Activated CD4-positive, CD25-positive, alpha-beta regulatory T cell treated with anti-CD3 and anti-CD28 coated beads, Interleukin-2, amount 50 U/mL, for 16 hours (primary cell): ENCODE results near the gene HOXA10.

ENCODE experiments used
- DNase-seq: peaks from one replicate; pipeline ENCODE4 v3.0.0-alpha.2; 2020; ENCODE audit warnings: low read depth, low spot score

HOXA10 gene

GRCh38 chr7:27191161-27191731 is 17.1 kb upstream of the HOXA10 start:
- no peak for DNase-seq

DNA sequence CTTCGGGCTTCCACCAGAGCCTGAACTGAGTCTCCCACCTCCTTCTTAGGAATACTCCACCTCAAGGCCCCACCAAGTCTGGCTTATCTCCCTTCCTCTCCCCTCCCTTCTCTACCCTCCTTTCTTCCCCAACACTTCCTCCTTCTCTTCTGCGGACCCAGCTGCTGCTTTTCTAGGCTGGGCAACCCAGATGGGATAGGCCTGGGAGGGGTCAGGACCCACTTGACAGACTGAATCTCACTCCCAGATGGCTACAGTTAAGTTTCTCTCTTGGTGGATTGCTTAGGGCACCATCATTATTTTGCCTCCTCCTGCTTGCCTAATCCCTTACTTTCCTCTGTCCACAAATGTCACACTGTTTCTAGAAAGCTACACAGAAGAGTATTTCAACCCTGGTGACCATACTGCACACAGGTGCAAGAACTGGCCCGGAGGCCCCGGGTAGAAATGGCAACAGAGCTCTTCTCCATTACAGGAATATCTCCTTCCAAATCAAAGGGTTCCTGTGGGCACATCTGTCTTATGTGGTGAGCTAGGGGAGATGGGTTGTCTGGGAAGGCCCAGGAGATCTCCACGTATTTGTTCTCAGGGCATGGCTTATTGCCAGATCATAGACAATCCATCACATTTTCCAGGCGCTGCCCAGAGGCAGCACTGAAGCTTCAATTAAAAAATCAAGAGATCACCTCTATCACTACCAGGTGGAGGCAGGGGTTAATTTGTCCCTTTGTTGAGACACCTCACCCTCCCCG is 16.1 kb upstream of the HOXA10 start:
- no peak for DNase-seq

GRCh38 chr7:27189295-27189996 is 15.3 kb upstream of the HOXA10 start:
- no peak for DNase-seq

- no peak for DNase-seq
These were observed 14.5 kb upstream of the HOXA10 start for GRCh38 chr7:27188386-27189294.

GRCh38 chr7:27187475-27188385 is 13.6 kb upstream of the HOXA10 start:
- no peak for DNase-seq

- no peak for DNase-seq
These were observed 12.8 kb upstream of the HOXA10 start for GRCh38 chr7:27186668-27187474.

DNA sequence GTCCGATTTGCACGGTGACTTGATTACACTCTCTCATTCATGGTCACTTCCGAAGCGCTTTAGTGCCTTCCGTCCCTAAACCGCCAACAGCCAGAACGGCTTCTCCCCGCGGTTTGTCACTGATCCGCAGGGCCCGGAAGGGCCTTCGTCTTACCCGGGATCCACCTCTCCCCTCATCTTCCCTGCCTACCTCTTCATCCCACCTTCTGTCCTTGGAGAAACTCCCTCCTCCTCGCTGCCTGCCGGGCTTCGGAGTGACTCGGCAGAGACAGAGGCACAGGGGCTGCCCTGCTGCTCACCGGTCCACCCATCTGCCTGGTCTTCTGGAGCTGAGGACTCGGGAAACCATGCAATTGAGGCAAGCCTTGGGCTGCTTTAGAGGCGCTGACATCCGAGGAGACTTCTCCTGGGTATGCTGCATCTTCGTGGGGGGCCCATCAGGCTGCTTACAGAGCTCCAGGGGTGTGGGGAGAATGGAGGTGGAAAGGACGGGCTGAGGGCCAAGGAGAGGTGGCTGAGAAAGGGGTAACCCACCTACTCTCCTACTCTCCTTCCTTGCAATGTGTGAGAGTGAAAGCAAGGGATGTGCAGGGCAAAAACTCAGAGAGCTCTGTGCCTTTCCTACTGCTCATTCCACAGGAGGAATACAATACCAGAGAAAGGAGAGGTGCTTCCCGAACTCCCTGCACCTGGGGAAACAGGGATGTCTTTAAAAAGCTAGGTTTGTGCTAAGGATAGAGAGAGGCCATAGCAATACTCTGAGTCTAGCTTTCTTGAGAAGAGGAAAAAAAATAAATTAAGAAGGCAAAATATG is 11.9 kb upstream of the HOXA10 start:
- DNase-seq, result no peak

GRCh38 chr7:27185013-27185853 is 11.1 kb upstream of the HOXA10 start, which contains the start of gene HOXA11:
TSS of gene HOXA11 (minus strand) at chr7:27185232. CDS start at chr7:27185144, 88 bp downstream.
- no peak for DNase-seq

- no peak for DNase-seq
These were observed 10.4 kb upstream of the HOXA10 start for GRCh38 chr7:27184337-27185012.

GRCh38 chr7:27183682-27184336 is 9.7 kb upstream of the HOXA10 start:
- DNase-seq, result no peak

DNA sequence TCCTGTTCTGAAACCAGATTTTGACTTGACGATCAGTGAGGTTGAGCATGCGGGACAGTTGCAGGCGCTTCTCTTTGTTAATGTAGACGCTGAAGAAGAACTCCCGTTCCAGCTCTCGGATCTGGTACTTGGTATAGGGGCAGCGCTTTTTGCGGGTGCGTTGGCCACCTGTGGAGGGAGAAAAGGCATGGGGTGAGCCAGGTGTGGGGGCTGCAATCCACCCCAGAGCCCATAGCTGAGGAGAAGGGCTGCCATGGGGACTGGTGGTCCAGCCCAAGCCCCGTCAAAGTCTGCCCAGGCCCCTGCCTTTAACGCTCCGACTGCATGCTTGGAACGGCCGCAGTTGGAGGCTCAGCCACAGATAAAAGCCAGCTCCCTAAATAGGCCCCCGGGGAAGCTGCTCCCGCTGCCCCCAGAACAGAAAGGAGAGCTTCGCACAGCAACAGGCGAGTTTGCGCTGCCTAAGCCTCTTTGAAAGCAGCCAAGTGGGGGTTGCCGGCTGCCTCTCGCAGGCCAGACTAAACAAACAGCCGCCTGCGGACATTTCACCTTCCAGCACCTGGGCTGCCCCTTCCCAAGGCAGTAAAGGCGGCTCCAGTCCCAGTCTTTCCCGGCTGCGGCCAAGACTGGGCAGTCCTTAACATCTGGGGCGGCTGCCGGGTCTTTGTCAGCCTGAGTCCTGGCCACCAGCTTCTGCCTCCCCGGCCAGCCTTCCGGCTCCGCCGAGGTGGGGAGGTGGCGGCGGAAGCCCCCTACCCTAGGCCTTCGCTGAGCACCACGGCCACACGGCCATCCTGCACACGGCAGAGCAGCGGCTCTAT is 9.0 kb upstream of the HOXA10 start:
- no peak for DNase-seq

- no peak for DNase-seq
These were observed 8.2 kb upstream of the HOXA10 start for GRCh38 chr7:27182285-27182841.

- DNase-seq, result no peak
These were observed 7.7 kb upstream of the HOXA10 start for GRCh38 chr7:27181795-27182275.

DNA sequence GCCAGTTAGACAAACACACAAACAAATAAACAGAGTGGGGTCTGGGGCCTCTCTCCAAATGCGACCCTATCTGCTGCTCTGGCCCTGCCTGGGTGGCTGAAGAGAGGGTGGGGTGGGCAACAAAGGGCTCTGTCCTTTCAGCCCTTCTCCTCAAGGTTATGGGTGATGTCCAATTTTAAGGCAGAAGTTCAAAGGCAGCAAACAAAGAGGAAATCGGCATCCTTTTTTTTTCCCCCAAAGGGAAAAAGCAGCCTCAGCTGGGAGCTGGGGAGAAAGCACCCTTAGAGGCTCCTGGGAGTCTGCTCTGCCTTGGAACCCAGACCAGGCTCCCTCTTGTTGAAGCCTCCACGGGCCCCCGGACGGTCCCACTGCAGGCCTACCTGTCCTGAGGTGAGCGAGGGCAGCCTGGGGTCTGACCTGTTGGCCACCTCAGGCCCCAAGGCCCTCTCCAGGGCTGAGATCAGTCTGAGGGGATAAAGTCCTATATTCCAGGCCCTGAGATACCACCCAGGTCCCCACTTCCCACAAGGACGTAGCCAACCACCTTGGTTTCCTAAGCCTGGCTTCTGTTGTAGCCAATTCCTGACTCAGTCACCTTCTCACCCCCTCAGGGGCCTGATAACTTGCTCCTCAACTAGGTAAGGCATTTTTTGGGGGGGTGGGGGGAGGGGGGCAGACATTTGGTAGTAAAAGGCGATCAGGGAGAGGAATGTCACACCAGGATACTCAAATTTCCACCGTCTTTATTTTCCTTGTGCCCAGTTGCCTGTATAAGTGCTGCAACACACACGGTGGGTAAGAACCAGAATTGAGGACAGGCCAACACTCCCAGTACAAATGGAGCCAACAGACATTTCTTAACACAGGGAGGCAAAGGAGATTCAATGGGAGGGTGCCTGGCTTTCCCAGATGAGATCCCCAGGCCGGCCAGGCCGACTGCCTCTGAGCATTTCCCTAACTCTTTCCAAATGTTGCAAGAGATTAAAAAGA is 6.6 kb upstream of the HOXA10 start:
- no peak for DNase-seq
